Motor neuron (in vitro differentiated cells): ENCODE results near the gene CHTOP. TPM values are rescaled to one million over a fixed set of nuclear protein-coding genes. Genes with fewer than 3 reads are reported as not detected.
"Not testable (repeated sequence)": the region's sequence is repeated elsewhere in the genome, so short reads cannot be mapped to it uniquely, and the experiment has no call there.

Source experiments
- ATAC-seq, 8 experiments: fragments of 200-7000 bp; cut with Tn5 transposase; replicated peaks in 6 of 8; 2 replicates each; pipeline ENCODE4 v1.8.0; 2021; ENCODE audit warnings: mild to moderate bottlenecking in 8 of 8, moderate library complexity in 8 of 8
- H3K27ac ChIP-seq, 2 donors: fragments of 250-450 bp; sonication (Bioruptor Pico); 2 replicates each; pipeline ENCODE4 v1.9.0; 2021; ENCODE audit warnings: antibody characterized with exemption in 2 of 2, mild to moderate bottlenecking in 2 of 2, moderate library complexity in 1 of 2
- H3K4me1 ChIP-seq, 2 donors: fragments of 250-450 bp; sonication (Bioruptor Pico); replicated peaks in 1 of 2; 2 replicates each; pipeline ENCODE4 v1.6.1; 2021; ENCODE audit warnings: antibody characterized with exemption in 2 of 2, mild to moderate bottlenecking in 2 of 2, moderate library complexity in 1 of 2
- H3K4me3 ChIP-seq, 5 donors: fragments of 250-450 bp; sonication (Bioruptor Pico); 2 replicates each; pipeline ENCODE4 v1.9.0; 2021; ENCODE audit warnings: antibody characterized with exemption in 5 of 5, mild to moderate bottlenecking in 5 of 5, moderate library complexity in 4 of 5
- WGBS, 10 experiments: fragments of 450-650 bp; shearing (Covaris generic); methylation state at CpG; one replicate each; pipeline ENCODE4 v1.0.0; 2022; 5-methylcytosine and 5-hydroxymethylcytosine counted together
- in situ Hi-C, 9 experiments: fragments of 400-800 bp; cut with MboI; loops; one replicate each; pipeline ENCODE4 v1.15.0; 2021; ENCODE audit warnings: low sequenced_read_pairs in 9 of 9, low pct_unique_long_range_greater_than_20kb in 2 of 9; ENCODE audit not compliant: unreplicated experiment in 9 of 9
- total RNA-seq, 8 experiments: library from RNA; unstranded; fragments of 300-600 nt; gene quantifications; 2 replicates each; pipeline versions ENCODE4 v1.2.3 to v1.2.4, GENCODE V29; 2022

CHTOP gene
- total RNA-seq, 8 experiments from 2014 or later: 29.9 to 136 (median 99.2) TPM

DNA sequence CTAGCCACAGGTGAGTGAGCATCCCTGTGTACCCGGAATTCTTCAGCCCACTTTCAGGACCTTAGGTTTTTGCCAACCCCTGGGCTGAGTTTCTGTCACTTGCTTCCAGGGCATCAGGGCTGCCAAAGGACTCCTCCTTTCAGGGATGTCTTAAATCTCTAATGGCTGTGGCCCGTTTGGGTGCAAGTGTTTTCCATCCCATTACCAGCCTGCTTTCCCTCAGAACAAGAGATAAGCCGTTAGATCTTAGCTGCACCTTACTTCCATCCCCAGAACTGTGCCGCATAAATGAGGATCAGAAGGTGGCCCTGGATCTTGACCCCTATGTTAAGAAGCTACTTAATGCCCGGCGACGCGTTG, 25.3 kb downstream of the CHTOP start:
- H3K27ac ChIP-seq: peak overlapping the region in 1 of 2 donors; percentile 89
- H3K4me3 ChIP-seq: peak overlapping the region; percentile 85 to 91 (median 86)
- peaks cover 8 to 17% of the 10 kb centered on the region in 2 donors for H3K4me1 ChIP-seq
- 0 to 87% (median 24%) methylated on average over 1 to 7 of the region's 8 CpGs; no CpG with 5 or more reads in 1 of the 10 experiments for WGBS, 10 experiments
- in situ Hi-C loops: loop anchor here in 2 of 9 experiments (25.0 kb wide), 2 partner anchors 303 to 328 kb away; partner anchors contain the start of genes CREB3L4 (in 1 of the 2), CRTC2 (in 1 of the 2), JTB (in 1 of the 2) and RAB13 (in 1 of the 2)
- no peak for ATAC-seq

- ATAC-seq: no peak
- 54 to 90% (median 69%) methylated on average over 2 to 9 of the region's 9 CpGs; no CpG with 5 or more reads in 3 of the 10 experiments for WGBS, 10 experiments
These were observed 25.8 kb downstream of the CHTOP start for GRCh38 chr1:153659656-153660055.

GRCh38 chr1:153661111-153661708, 27.3 kb downstream of the CHTOP start:
- Histone ChIP-seq H3K4me3 (no peak overlapping the region), H3K4me1 (peaks cover 8 to 17% of the 10 kb centered on the region in 2 donors), H3K27ac (no peak overlapping the region)
- peak in 2 of 8 experiments; percentile 2 to 71 for ATAC-seq
- WGBS, 10 experiments: 54 to 69% (median 66%) methylated on average over 4 to 9 of the region's 9 CpGs; no CpG with 5 or more reads in 3 of the 10 experiments
- in situ Hi-C loops: loop anchor here in 2 of 9 experiments (25.0 kb wide), 2 partner anchors 301 to 326 kb away; partner anchors contain the start of genes CREB3L4 (in 1 of the 2), CRTC2 (in 1 of the 2), JTB (in 1 of the 2) and RAB13 (in 1 of the 2)

More at GRCh38 chr1:153659656-153660055, 25.8 kb downstream of the CHTOP start:
- Histone ChIP-seq H3K4me1 (peaks cover 8 to 17% of the 10 kb centered on the region in 2 donors), H3K4me3 (peak overlapping the region; percentile 85 to 91 (median 86)), H3K27ac (no peak overlapping the region)
- in situ Hi-C loops: loop anchor here in 2 of 9 experiments (25.0 kb wide), 2 partner anchors 303 to 328 kb away; partner anchors contain the start of genes CREB3L4 (in 1 of the 2), CRTC2 (in 1 of the 2), JTB (in 1 of the 2) and RAB13 (in 1 of the 2)

DNA sequence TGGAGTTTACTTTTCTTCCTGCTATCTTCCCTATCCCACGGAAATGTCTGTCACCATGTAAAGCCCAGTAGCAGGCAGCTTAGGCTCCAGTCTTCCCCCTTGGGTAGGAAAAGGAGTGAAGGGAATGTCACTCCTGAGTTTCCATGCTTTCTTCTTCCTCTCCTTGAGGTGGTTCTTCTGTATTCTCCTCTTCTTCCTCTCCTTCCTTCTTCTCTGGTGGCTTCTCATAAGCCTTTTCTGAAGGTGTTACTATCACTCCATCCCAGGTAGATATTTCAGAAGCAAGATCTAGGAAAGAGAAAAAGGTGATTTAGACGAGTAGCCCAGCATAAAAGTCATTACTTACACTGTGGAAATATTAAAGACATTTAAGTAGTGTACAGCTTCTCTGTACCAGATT, 28.4 kb downstream of the CHTOP start:
- in situ Hi-C loops: loop anchor here in 2 of 9 experiments (25.0 kb wide), 2 partner anchors 300 to 325 kb away; partner anchors contain the start of genes CREB3L4 (in 1 of the 2), CRTC2 (in 1 of the 2), JTB (in 1 of the 2) and RAB13 (in 1 of the 2)
- Histone ChIP-seq H3K4me1 (peaks cover 8 to 17% of the 10 kb centered on the region in 2 donors), H3K4me3 (no peak overlapping the region), H3K27ac (no peak overlapping the region)
- WGBS, 10 experiments: 29 to 100% (median 100%) methylated on average over 1 to 2 of the region's 2 CpGs; no CpG with 5 or more reads in 1 of the 10 experiments
- ATAC-seq: no peak

DNA sequence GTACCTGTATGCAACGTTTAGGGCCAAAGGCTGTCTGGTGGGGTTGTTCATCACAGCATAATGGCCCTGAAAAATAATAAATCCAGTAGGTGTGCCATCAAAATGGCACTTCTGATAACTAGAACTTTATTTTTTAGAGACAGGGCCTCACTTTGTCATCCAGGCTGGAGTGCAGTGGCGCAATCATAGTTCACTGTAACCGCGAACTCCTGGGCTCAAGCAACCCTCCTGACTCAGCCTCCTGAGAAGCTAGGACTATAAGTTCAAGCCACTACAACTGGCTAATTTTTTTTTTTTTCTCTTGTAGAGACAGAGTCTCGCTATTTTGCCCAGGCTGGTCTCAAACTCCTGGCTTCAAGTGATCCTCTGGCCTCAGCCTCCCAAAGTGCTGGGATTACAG, 29.3 kb downstream of the CHTOP start:
- in situ Hi-C loops: loop anchor here in 2 of 9 experiments (25.0 kb wide), 2 partner anchors 299 to 324 kb away; partner anchors contain the start of genes CREB3L4 (in 1 of the 2), CRTC2 (in 1 of the 2), JTB (in 1 of the 2) and RAB13 (in 1 of the 2)
- Histone ChIP-seq H3K4me1 (peaks cover 8 to 16% of the 10 kb centered on the region in 2 donors), H3K27ac (no peak overlapping the region), H3K4me3 (no peak overlapping the region)
- 70 to 100% (median 98%) methylated on average over 1 to 5 of the region's 5 CpGs; no CpG with 5 or more reads in 1 of the 10 experiments for WGBS, 10 experiments
- no peak for ATAC-seq

- 79 to 100% (median 95%) methylated on average over 1 to 4 of the region's 4 CpGs; no CpG with 5 or more reads in 1 of the 10 experiments for WGBS, 10 experiments
- no peak for ATAC-seq
- in situ Hi-C loops: loop anchor here in 2 of 9 experiments (25.0 kb wide), 2 partner anchors 295 to 320 kb away; partner anchors contain the start of genes CREB3L4 (in 1 of the 2), CRTC2 (in 1 of the 2), JTB (in 1 of the 2) and RAB13 (in 1 of the 2)
These were observed 33.6 kb downstream of the CHTOP start for GRCh38 chr1:153667439-153667838.

DNA sequence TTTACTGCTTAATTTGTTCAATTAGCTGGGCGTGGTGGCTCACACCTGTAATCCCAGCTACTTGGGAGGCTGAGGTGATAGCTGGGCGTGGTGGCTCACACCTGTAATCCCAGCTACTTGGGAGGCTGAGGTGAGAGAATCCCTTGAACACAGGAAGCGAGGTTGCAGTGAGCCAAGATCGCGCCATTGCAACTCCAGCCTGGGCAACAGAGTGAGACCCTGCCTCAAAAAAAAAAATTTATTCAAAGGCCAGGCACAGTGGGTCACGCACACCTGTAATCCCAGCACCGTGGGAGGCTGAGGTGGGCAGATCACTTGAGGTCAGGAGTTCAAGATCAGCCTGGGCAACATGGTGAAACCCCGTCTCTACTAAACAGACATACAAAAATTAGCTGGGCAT, 34.8 kb downstream of the CHTOP start:
- 90 to 100% (median 100%) methylated on average over 1 to 7 of the region's 8 CpGs; no CpG with 5 or more reads in 2 of the 10 experiments for WGBS, 10 experiments
- ATAC-seq, H3K27ac ChIP-seq, H3K4me1 ChIP-seq, H3K4me3 ChIP-seq: not testable (repeated sequence)
- in situ Hi-C loops: loop anchor here in 2 of 9 experiments (25.0 kb wide), 2 partner anchors 294 to 319 kb away; partner anchors contain the start of genes CREB3L4 (in 1 of the 2), CRTC2 (in 1 of the 2), JTB (in 1 of the 2) and RAB13 (in 1 of the 2)

More at GRCh38 chr1:153667439-153667838, 33.6 kb downstream of the CHTOP start:
- no peak overlapping the region for H3K4me3 ChIP-seq
- no peak overlapping the region for H3K27ac ChIP-seq
- peaks cover 8 to 9% of the 10 kb centered on the region in 2 donors for H3K4me1 ChIP-seq

DNA sequence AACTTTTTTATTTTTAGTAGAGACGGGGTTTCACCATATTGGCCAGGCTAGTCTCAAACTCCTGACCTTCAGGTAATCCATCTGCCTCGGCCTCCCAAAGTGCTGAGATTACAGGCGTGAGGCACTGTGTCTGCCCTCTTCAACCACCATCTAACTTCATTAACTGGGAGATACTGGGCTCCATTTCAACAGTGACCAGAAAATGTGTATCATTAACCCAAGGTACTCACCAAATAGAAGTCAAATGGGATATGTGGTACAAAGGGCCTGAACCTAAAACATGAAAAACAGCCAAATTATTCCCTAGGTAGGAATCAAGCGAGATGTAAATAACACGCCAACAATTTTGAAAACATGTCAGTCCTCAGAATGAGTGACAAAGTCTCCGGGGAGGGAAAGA, 35.7 kb downstream of the CHTOP start:
- peaks cover 8 to 9% of the 10 kb centered on the region in 2 donors for H3K4me1 ChIP-seq
- 53 to 93% (median 75%) methylated on average over 1 to 6 of the region's 6 CpGs for WGBS, 10 experiments
- H3K27ac ChIP-seq: no peak overlapping the region
- ATAC-seq: no peak
- H3K4me3 ChIP-seq: peak overlapping the region; percentile 65 to 87 (median 76)
- in situ Hi-C loops: loop anchor here in 3 of 9 experiments (10.0 to 25.0 kb wide), 3 partner anchors 293 to 318 kb away; partner anchors contain the start of genes JTB (in 2 of the 3), CREB3L4 (in 1 of the 3), CRTC2 (in 1 of the 3) and RAB13 (in 1 of the 3)

GRCh38 chr1:153670257-153670858, 36.5 kb downstream of the CHTOP start:
- Histone ChIP-seq H3K4me3 (peak overlapping the region; percentile 65 to 87 (median 76)), H3K4me1 (peaks cover 8 to 9% of the 10 kb centered on the region in 2 donors), H3K27ac (peak overlapping the region; percentile 89 to 90)
- in situ Hi-C loops: loop anchor here in 3 of 9 experiments (10.0 to 25.0 kb wide), 3 partner anchors 292 to 317 kb away; partner anchors contain the start of genes JTB (in 2 of the 3), CREB3L4 (in 1 of the 3), CRTC2 (in 1 of the 3) and RAB13 (in 1 of the 3)
- 0 to 7% (median 3%) methylated on average over 3 to 10 of the region's 22 CpGs; no CpG with 5 or more reads in 3 of the 10 experiments for WGBS, 10 experiments
- peak in 3 of 8 experiments; percentile 4 to 9 (median 4) for ATAC-seq

- 0 to 5% (median 1%) methylated on average over 4 to 32 of the region's 35 CpGs for WGBS, 10 experiments
- peak; percentile 91 to 95 (median 92) for ATAC-seq
- peak within 1 kb of the TSS; percentile 89 to 90 for H3K27ac ChIP-seq
- H3K4me1 ChIP-seq: peaks cover 8 to 9% of the 10 kb centered on the region in 2 donors
- H3K4me3 ChIP-seq: peak within 1 kb of the TSS; percentile 65 to 87 (median 76)
- in situ Hi-C loops: loop anchor here in 3 of 9 experiments (10.0 to 25.0 kb wide), 3 partner anchors 291 to 316 kb away; partner anchors contain the start of genes JTB (in 2 of the 3), CREB3L4 (in 1 of the 3), CRTC2 (in 1 of the 3) and RAB13 (in 1 of the 3)
These were observed 37.2 kb downstream of the CHTOP start, which contains the start of gene ILF2 for GRCh38 chr1:153670859-153671627. Gene ILF2 (minus strand): TSS chr1:153670993. CDS start chr1:153670922, 71 bp downstream.

- in situ Hi-C loops: loop anchor here in 3 of 9 experiments (10.0 to 25.0 kb wide), 3 partner anchors 291 to 316 kb away; partner anchors contain the start of genes JTB (in 2 of the 3), CREB3L4 (in 1 of the 3), CRTC2 (in 1 of the 3) and RAB13 (in 1 of the 3)
- H3K27ac ChIP-seq: peak overlapping the region; percentile 34 to 52
- 15 to 22% (median 17%) methylated on average over 6 to 28 of the region's 28 CpGs for WGBS, 10 experiments
- H3K4me1 ChIP-seq: not testable (repeated sequence)
- H3K4me3 ChIP-seq: peak overlapping the region; percentile 37 to 51 (median 41)
- ATAC-seq: peak in 3 of 8 experiments; percentile 50 to 55 (median 52)
These were observed 37.9 kb downstream of the CHTOP start for GRCh38 chr1:153671628-153672353.
